ENCODE measurements around the gene SNRNP200.

Gene SNRNP200

DNA sequence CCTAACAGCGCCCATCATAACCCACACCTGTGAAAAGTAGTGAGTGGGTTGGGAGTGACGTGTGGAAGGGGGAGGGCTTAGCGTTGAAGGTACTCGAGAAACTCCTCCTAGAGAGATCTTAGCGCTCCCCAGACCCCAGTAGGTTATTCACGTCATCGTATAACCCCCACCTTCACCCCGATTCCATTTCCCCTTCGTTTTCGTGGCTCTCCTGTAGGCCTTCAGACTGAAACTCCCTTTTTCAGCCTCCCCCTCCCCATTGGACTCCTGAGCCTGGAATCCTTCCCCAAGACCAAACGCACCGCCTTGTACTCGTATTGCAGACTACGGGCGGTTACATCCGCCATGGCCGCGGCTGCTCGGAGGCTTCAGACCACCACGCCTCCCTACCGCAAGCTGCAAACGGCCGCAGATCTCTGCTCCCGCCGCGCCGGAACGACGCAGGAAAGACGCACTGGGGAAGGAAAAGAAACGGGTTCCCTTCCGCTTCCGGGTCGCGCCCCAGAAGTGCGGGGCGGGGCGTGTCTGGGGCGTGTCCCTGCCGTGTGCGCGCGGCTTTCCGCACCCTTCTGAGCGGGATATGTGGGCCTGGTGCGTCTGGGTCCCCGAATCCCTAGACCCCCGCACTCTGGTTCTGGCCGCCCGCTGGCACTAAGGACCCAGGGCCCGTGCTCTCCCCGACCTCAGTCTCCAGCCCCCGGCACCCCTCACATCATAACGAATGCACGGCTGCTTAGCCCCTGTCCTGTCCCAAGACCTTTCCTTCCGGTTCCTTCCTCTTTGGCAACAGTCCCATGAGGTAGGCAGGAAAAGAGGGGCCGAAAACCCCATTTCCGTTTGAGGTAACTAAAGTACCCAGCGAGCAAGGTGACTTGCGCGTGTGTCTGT, at the start of gene SNRNP200:
SNRNP200 (minus strand) TSS at position 456 of the 888 bp plus-strand sequence; CDS start at position 347, 109 bp downstream.
- DNase-seq: peak; percentile 81 to 84

DNA sequence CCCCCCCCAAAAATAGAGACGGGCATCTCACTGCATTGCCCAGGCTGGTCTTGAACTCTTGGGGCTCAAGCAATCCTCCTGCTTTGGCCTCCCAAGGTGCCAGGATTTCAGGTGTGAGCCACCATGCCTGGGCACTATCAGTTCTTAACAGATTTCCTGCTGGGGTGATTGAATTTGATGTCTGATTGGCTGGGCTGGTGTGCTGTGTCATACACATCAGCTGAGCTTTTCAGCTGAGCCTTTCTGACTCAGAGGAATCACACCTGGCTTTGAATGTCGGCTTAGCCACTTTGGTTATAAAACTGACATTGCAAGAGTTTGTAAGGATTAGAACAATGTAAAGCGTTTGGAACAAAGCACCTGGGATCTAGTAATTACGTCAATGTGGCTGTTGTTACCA, 49.1 kb upstream of the SNRNP200 start:
- DNase-seq: no peak

DNA sequence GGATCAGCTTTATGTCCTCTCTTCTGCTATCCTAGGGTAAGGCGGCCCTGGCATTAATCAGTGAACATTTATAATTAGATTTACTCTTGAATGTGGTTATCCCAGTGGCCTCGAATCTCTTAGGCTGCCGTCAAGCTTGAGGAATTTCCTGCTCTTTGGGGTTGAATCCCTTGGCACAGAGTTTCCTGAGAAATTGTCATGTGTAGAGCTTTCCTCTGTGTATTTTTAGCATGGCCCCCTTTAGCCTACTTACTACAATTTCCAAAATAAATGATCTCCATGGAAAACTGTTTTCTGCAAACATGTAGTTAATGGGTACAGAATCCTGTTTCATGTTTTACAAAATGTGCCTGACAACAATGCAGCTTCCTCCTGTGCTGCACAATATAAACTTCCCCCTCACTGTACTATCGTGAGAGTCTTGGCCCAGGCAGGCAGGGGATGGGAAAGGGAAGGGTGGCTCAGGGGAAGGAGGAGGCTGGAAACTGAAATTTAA, 48.3 kb upstream of the SNRNP200 start:
- DNase-seq: no peak

DNA sequence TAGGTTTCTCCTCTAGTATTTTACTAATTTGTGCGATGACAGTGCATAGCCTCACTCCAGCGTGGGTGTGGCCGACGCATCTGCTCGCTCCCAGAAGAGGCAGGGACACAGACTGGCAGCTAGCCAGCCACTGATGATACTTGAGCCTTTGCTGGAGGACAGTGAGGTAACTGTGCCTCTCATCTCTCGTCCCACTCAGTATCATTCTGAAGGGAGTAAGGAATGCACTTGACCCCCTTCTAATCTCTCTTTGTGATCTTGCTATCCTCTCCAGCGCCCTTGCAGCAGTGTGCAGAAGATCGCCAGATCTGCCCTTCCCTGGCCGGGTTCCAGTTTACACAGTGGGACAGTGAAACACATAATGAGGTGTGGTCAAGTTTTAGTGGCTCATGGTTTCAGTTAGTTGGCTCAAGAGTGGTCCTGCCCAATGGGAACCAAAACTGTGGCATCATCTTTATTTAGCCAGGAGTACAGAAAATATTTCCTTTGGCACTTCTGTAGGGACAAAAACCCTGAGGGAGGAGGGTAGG, 47.8 kb upstream of the SNRNP200 start:
- DNase-seq: no peak

DNA sequence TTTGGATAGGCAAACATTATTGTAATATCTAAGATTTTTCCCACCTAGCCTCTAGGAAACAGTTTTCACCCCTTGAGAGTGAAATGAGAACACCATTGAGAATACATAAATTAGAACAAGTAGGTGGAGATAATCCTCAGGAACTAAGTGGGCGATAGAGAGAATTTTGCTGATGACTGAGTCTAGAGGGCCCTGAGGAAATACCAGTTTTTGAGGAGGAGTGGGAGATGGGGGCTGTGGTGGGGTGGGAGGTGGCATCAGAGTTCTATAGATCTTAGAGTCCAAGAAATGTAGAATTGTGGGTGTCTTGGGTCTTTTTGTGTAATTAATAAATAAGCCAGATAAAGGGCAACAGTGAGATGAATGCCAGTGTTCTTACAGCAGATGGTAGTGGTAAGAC, 42.0 kb upstream of the SNRNP200 start:
- no peak for DNase-seq

DNA sequence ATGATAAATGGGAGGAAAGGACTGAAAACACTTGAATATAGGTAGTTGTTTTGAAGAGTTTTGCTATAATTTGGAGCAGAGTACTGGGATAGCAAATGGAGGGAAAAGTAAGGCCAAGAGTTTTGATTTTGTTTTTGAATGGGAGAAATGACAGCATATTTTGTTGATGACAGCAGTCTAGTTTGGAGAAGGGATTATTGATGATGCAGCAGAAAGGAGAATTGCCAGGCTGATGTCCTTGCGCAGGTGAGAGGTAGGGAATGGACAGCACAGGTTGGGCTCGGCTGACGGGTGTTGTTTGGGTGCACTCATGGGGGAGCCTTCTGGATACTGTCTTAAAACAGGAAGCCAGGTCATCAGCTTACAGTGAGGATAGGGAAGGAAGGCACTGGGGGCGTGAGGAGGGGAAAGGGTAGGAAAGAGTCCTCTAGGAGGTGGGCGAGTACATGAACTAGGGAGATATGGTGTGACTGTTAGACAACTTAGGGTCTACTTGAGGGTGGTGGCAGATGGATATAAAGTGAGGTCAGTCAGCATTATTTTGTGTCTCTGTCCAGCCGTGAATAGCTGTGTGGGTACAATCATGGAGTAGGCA, 40.6 kb upstream of the SNRNP200 start:
- no peak for DNase-seq

DNA sequence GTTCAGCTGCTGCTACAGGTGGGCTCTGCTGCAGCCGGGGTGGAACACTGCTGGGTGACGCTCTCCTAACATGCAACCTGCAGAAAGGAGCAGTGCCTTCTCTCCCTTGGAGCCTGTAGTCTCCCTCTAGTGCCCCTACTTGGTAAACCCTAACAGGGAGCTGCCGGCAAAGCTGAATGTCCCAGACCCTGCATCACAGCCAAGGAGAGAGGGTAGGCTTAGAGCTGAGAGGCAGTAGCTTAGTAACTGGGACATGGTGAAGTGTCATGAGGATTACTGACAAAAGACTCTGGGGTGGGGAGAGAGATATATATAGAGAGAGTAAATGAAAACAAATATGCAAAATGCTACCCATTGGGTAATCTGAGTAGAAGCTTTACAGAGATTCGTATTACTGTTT, 40.1 kb upstream of the SNRNP200 start:
- no peak for DNase-seq

DNA sequence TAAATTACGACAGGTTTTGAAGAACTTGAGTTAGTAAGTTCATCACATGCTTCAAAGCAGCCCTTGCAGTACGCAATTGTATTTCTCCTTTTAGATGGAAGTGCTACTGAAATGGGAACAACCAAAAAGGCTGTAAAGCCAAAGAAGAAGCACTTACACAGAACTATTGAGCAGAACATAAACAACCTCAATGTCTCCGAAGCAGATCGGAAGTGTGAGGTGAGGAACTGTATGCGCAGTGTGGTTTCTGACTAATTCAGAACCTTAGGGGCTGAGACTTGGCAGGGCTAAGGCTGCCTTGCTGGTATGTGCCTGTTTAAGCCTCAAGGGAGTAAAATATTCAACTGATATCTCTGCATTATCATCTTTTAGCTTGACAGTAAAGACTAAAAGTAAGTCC, 38.7 kb upstream of the SNRNP200 start:
- DNase-seq: peak; percentile 9 to 19

DNA sequence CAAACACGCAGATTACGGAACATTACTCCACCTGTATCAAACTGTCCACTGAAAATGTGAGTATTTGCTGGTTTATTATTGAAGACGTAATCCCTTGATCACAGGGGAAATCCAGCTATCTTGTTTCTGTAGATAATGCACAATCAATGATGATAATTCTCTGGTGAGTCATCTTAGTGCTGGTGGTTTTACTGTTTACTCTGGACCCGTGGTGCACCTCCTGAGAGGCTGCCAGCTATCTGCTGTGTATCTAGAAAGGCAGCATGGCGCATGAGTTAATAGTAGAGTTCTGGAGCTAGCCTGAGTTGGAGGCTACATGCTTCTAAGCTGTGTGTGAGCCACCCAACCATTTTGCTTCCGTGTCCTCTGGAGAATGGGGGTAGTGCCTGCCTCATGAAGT, 36.7 kb upstream of the SNRNP200 start:
- DNase-seq: no peak

DNA sequence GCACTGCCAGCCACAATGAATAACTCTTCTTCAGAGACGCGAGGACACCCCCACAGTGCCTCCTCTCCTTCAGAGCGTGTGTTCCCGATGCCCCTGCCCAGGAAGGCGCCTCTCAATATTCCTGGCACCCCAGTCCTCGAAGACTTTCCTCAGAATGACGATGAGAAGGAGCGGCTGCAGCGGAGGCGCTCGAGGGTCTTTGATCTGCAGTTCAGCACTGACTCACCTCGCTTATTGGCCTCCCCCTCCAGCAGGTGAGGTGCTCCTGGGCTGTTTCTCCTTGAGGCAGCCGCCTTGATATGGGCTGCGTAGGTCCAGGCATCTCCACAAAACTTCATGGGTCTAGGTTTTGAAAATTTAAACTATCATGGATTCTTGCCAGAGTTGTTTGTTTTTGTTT, 36.3 kb upstream of the SNRNP200 start:
- DNase-seq: no peak

DNA sequence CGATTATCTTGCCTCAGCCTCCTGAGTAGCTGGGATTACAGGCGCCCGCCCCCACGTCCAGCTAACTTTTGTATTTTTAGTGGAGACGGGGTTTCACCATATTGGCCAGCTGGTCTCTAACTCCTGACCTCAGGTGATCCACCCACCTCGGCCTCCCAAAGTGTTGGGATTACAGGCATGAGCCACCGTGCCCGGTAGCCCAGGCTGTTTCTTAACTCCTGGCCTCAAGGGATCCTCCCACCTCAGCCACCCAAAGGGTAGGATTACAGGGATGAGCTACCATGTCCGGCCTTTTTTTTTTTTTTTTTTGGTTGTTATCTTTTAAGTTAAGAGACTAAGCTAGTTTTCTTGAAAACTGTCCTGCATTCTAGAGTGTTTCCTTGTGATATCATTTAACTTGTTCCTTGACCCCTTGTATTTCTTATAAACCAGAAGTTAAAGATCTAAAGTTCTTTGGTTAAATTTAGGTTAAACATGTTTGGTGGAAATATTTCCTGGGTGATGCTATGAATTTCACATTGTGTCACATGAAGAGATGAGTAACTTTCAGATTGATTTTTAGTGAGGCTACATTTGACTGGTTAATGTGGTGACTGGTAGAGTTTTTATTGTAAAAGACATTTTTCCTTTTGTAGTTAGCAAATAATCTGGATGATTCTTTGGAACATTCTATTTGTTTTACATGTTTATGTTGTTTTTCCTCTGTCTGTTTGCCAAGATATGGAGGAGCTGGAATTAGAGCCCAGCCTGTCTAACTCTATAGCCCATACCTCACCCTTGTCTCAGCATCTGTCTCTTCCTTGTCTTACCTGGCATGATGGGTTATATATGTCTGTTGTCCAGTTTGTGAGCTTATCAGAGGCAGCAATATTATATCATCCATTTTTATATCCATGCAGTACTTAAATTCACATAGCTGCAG, 35.4 kb upstream of the SNRNP200 start:
- DNase-seq: no peak

DNA sequence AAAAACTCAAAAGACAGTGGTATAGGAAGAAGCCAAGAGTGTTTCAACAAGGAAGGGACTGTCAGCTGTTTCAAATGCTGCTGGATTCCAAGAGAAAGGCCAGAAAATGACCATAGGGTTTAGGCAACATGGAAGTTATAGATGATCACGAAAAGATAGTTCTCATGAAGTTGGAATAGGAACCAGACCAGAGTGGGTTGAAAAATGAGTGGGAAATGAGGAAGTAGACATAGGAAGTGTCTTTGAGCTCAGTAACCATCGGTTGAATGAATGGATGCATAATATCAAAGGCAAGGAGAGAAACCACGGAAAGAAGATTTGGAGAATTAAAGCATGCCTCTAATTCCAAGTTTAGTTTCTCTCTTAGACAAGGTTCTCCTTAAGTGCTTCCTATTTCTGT, 31.5 kb upstream of the SNRNP200 start:
- DNase-seq: no peak

DNA sequence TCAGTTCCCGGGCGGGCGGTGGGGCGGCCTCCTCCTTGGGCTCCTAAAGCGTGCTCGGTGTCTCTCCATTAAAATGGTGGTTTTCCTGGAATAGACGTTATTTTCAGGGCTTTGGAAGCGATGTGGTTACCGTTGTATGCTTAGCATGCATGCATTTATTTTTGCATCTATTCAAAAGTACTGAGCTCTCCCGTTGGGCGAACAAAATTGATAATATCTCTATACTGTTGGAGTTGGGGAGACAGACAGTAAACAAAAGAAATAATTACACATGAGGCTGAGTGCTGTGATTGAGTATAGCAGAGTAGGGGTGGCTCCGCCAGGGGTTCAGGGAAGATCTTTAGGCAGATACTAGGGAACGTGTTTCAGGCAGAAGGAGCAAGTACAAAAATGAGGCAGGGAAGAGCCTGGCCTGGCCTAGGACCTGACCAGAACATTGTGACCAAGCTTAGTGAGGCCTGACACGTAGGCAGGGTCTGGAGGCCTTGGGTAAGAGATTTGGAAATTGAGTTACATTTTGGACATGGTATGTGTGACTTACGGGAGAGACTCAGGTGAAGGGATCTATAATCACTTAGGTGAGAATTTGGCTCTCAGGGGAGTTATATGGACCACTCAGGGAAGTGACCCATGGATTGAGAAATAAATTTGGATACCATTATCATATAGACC, 30.9 kb upstream of the SNRNP200 start:
- no peak for DNase-seq

DNA sequence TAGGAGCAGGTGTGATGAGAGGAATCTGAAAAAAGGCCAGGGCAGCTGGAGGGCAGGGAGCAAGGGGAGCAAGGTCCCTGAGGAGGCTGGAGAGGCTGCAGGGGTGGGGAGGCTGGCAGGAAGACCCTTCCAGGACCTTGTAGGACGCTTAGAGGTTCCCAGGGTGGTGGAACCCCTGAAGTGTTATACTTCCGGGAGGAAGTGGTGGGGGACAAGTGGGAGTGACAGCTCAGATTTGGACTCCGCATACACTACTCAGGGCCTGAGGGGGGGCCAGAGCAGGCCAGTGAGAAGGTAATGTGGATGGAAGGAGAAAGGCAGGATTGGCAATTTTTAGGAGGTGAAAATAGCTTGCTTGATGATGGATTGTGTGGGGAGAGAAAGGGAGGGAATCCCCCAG, 28.4 kb upstream of the SNRNP200 start:
- DNase-seq: no peak

DNA sequence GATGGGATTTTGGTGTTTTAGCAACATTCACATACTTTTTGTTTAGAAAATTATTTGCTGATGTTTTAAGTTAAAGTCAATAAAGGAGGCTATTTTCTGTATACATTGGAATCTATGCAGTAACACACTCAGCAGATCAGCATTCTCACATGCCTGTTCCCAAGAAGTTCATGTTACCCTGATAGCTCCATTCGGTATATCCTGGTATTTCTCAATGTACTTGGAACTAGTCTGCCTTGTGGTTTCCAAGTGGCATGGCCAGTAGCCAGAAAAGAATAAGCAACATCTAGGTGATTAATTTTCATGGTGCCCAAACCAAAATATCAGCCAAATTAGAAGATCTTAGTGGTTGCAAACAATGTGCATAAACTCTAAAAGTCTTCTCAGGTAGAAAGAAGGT, 25.1 kb upstream of the SNRNP200 start:
- DNase-seq: no peak

DNA sequence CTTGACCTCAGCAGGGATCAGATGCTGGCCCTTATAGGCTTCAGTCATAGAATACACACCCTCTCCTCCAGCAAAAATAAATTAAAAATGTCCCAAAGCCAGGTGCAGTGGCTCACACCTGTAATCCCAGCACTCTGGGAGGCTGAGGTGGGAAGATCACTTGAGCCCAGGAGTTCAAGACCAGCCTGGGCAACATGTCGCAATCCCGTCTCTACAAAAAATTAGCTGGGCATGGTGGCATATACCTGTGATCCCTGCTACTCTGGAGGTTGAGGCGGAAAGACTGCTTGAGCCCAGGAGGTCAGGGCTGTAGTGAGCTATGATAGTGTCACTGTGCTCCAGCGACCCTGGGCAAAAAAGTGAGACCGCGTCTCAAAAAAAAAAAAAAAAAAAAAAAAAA, 24.5 kb upstream of the SNRNP200 start:
- DNase-seq: no peak

DNA sequence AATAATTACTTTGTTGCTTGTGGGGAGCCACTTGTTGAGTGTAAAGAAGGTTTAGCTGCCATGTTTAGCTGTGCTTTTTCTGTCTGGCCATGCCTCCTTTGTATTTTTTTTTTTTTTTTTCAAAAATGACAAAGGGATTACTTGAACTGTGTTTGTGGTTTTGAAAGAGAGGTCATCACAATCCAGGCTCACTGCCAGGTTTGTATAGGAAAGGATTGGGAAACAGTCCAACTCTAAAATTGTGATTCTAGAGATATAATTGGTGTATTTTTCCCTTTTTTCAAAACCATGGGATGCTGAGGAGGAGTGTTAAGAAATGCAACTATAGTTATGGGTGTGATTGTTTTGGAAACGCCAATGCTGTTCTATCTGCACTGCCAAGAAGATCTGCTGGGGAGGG, 24.1 kb upstream of the SNRNP200 start:
- no peak for DNase-seq

DNA sequence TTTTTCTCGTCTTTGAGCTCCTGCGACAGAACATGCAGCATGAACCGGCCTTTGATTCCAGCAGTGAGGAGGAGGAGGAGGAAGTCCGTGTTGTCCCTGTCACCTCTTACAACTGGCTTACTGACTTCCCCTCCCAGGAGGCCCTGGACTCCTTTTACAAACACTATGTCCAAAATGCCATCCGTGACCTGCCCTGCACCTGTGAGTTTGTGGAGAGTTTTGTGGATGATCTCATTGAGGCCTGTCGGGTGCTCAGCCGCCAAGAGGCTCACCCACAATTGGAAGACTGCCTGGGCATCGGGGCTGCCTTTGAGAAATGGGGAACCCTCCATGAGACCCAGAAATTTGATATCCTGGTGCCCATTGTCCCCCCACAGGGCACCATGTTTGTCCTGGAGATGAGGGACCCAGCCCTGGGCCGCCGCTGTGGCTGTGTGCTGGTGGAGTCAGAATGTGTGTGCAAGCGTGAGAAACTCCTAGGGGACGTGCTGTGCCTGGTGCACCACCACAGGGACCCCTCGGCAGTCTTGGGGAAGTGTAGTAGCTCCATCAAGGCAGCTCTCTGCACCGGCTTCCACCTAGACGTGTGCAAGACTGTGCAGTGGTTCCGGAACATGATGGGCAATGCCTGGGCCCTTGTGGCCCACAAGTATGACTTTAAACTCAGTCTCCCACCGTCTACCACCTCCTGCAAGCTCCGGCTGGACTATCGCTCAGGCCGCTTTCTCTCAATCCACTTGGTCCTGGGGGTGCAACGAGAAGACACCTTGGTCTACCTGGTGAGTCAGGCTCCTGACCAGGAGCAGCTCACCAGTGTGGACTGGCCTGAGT, 21.9 kb upstream of the SNRNP200 start:
- DNase-seq: no peak

DNA sequence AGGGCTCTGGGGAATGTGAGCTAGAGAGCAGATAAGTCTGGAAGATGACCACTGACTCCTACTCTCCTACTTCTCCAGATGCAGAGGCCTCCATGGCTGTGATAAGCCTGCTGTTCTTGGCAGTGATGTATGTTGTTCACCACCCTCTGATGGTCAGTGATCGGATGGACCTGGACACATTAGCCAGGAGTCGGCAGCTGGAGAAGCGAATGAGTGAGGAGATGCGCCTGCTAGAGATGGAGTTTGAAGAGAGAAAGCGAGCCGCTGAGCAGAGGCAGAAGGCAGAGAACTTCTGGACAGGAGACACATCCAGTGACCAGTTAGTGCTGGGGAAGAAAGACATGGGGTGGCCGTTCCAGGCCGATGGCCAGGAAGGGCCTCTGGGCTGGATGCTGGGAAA, 21.2 kb upstream of the SNRNP200 start:
- DNase-seq: no peak

DNA sequence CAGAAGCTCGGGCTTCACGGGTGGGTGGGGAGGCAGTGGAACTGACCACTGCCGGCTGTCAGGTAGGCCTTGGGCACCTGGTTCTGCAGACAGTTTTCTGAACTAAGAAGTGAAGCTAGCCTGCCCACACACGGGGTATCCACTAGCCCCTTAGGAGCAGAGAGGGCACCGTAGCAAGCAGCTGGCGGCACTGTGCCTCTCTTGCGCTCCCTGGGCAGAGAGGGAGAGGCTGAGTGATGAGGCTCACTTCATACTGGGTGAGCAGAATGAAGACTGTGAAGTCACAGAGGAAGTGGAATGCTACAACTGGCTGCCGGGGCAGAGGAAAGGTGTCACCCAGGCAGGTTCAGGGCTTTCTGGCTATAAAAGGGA, 20.5 kb upstream of the SNRNP200 start:
- DNase-seq: no peak

All from hippocampal formation (tissue), 2 donors.